Epithelial cell of proximal tubule (primary cell): ENCODE data around the gene PXN. TPM values are rescaled to one million over a fixed set of nuclear protein-coding genes. Genes with fewer than 3 reads are reported as not detected.
"Not testable (repeated sequence)": the region's sequence is repeated elsewhere in the genome, so short reads cannot be mapped to it uniquely, and the experiment has no call there.

Experiments used
- DNase-seq: peaks from one replicate; pipeline ENCODE4 v3.0.0-alpha.2; 2011; ENCODE audit warnings: low read depth
- H3K4me3 ChIP-seq: 2 replicates; pipeline ENCODE4 v1.5.1; 2011; ENCODE audit warnings: low read depth, mild to moderate bottlenecking, low read length
- CTCF ChIP-seq: conservative IDR thresholded peaks from 2 replicates; pipeline ENCODE4 v1.5.1; 2012; ENCODE audit warnings: low read depth, mild to moderate bottlenecking, low read length
- total RNA-seq: library from RNA; depleted of rRNA; stranded (reverse); fragments of >200 nt; gene quantifications from 2 replicates; pipeline ENCODE4 v1.2.3, GENCODE V29; 2015

Gene PXN
- total RNA-seq, 1 donor from 2014 or later: 100 TPM

- DNase-seq: no peak
- no peak for TF ChIP-seq CTCF
- H3K4me3 ChIP-seq: no peak overlapping the region
These were observed 13.2 kb downstream of the PXN start for GRCh38 chr12:120252071-120252906.

GRCh38 chr12:120251364-120252070 is 14.0 kb downstream of the PXN start:
- DNase-seq, H3K4me3 ChIP-seq: not testable (repeated sequence)

GRCh38 chr12:120249875-120250795 is 15.4 kb downstream of the PXN start:
- no peak for TF ChIP-seq CTCF
- no peak for DNase-seq
- H3K4me3 ChIP-seq: no peak overlapping the region

GRCh38 chr12:120249266-120249874 is 16.2 kb downstream of the PXN start:
- no peak overlapping the region for H3K4me3 ChIP-seq
- no peak for DNase-seq
- no peak for TF ChIP-seq CTCF

GRCh38 chr12:120247621-120248030 is 17.9 kb downstream of the PXN start:
- no peak overlapping the region for H3K4me3 ChIP-seq
- TF ChIP-seq CTCF: no peak
- no peak for DNase-seq

- no peak for DNase-seq
- no peak overlapping the region for H3K4me3 ChIP-seq
- no peak for TF ChIP-seq CTCF
These were observed 18.3 kb downstream of the PXN start for GRCh38 chr12:120247183-120247582.

- not testable (repeated sequence) for H3K4me3 ChIP-seq, DNase-seq
These were observed 18.8 kb downstream of the PXN start for GRCh38 chr12:120246705-120247104.
